GM19395 (cell line): ENCODE results near the gene IL19.
"Not testable (repeated sequence)": the region's sequence is repeated elsewhere in the genome, so short reads cannot be mapped to it uniquely, and the experiment has no call there.

ENCODE experiments used
- ATAC-seq: cut with Tn5 transposase; IDR thresholded peaks from one replicate; pipeline ENCODE4 v1.9.1; 2021; ENCODE audit warnings: mild to moderate bottlenecking, moderate library complexity; ENCODE audit not compliant: unreplicated experiment

IL19 gene

DNA sequence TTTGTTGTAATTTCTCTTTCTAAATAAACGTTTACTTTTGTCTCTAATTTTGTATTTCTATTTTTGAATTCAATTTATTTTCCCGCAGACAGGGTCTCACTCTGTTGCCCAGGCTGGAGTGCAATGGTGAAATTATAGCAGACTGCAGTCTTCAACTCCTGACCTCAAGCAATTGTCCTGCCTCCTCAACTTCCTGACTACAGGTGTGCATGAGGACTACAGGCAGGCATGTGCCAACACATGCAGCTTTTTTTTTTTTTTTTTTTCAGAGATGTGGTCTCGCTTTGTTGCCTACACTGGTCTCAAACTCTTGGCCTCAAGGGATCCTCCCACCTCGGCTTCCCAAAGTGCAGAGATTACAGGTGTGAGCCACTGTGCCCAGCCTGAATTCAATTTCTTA lies 58.2 kb downstream of the IL19 start:
- no peak for ATAC-seq

DNA sequence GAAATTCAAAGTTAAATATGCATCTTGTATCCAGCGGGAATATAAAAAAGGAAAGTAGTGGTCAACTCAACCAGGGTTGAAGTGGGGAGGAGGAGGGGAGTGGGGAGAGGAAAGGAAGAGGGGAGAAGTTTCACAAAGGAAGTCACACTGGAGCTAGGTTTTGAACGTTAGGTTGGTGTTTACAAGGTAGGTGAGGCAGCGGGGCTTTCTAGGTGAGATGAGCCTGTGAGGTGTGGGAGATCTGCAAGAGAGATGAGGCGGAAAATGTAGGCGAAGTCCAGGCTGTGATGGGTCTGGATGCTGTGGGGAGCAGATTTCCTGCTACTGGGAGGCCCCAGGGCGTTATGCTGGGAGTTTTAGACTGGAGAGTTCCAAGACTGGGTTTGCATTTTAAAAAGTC lies 58.7 kb downstream of the IL19 start:
- no peak for ATAC-seq

DNA sequence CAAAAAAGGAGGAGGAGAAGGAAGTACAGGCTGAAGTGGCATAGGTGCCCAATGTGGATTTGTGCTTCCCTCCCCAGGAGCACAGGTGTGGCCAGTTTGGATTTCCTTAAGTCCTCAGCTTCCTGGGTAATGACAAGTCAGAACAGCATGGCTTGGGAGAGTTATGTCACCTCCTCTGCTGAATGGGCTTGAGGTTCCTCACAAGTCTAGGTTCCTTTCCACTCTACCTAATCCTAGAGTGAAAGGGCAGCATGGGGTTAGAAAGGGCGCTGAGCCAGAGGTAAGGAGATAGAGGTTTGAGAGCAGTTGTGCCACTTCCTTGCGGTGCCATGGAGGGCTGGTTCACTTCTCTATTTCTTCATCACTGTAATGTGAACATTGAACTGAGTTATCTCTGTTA lies 59.3 kb downstream of the IL19 start:
- no peak for ATAC-seq

DNA sequence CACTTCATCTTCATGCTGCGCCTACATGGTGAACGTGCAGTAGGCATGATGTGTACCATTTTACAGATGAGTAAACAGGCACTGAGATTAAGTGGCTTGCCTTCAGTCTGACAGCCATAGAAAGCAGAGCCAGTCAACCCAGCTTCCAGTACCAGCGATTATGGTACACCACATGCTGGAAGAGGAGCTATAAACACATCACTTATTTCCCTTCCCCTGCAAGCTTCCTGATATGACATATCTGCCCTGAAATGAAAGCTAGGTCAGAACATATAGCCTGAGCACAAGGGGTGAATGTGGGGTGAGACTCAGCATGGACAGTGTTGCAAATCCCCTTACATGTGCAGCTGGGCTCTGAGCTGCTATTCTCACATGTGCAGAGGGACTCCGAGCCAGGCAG lies 61.1 kb downstream of the IL19 start:
- no peak for ATAC-seq

DNA sequence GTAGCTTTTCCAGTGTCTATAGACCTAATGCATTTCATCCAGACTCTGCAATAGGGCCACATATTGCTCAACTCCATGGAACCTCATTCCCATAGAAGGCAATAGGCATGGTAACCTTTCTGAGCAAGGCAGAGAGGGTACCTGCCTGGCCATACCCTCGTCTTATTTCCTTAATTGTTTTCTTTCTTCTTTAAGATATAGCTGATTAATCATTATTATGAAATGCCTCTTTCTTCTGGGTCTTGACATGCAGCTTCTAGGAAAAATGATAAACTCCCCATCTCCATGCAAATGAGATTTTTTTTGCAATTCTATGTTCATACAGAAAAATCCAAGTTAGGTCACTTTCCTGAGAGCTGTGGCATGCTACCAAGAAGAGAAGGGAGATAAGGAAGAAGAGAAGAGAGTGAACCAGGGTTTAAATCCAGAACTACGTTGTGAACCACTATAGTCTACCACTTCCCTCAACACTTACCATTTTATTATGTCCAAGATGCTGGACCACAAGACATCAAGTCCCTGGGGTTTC lies 61.8 kb downstream of the IL19 start:
- no peak for ATAC-seq

DNA sequence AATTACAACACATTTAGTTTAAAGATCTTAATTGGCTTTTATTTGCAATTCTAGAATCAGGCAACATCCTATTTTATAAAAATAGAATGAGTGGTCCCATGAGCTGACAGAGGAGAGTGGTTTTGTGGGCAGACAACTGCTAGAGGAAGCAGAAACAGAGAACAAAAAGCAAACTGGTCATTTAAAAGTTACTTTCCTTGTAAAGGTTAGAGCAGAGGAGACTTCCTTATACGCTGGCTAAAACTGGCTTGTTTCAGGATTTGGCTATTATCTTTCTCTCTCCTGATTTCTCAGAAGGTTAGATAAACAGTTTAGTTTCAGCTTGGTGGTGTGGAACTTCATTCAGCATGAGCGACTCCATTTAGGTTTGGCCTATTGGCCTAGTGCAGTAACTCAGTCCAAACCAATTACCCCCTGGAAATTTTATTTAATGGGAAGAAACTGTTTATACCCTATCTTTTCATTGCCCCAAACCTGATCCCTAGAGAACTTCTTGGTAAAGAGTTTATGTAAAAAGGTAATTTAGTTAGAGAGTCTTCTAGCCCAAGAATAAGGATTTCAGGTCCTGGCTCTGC lies 62.6 kb downstream of the IL19 start:
- ATAC-seq: no peak

DNA sequence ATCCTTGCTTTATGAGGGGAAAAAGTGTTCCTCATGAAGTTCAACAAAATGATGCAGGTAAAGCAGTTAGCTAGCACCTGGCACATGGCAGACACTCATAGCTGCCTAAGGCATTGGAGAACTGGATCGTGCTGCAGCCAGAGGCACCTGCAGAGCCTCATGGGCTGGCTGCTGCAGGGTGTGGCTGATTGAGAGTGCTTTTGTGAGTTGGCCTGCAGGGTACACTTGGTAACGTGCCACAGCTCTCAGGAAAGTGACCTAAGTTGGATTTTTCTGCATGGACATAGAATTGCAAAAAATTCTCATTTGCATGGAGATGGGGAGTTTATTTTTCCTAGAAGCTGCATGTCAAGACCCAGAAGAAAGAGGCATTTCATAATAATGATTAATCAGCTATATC lies 63.2 kb downstream of the IL19 start:
- no peak for ATAC-seq

DNA sequence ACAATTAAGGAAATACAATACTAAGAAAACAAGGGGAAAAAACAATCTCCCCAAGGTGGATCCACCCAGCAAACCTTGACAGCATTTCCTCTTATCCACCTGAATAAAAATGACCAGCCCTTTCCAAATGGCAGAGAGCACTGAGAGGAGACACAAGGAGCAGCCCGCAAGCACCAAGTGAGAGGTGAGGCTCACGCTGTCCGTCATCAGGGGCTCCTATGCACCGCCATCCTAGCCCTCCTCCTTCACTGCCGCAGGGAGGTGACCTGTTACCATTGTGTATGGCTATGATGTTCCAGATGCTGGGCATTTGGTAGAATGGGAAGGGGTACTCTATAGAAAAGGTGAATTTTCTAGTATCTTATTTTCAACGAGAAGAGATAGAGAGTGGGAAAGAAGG lies 63.6 kb downstream of the IL19 start:
- no peak for ATAC-seq

DNA sequence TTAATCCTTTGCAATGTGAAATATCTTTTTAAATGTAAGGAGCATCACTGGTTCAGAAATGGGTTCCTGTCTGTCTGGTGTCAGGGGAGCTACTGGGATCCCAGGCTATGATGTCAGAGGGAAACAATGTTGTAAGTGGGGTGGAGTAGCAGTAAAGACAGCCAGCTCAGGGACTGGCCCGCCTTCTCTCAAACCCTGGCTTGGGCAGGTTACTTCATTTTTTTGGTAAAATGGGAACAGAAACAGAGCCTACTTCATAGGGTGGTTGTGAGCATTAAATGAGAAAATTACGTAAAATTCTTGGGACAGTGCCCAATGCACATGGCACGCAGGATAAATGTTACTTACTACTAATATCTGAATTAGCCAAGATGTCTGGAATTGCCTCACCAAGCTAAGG lies 64.1 kb downstream of the IL19 start:
- no peak for ATAC-seq

DNA sequence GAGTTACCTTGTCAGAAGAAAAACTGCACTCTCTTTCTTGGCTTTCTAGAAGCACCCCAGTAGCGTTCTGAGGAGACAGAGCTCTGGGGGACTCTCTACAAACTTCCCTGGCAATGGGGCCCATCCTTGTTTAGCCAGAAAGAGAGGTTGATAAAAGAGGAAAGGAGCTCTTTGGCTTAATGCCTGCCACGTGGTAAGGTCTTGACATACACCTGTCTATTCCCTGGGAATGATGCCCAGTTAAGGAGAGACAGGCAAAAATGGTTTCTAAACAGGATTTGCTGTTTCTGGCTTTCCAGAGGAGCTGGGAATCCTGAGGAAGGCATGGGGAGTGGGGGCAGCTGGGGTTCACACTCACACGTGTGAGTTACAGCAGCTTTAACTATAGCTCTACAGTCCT lies 64.6 kb downstream of the IL19 start:
- no peak for ATAC-seq

DNA sequence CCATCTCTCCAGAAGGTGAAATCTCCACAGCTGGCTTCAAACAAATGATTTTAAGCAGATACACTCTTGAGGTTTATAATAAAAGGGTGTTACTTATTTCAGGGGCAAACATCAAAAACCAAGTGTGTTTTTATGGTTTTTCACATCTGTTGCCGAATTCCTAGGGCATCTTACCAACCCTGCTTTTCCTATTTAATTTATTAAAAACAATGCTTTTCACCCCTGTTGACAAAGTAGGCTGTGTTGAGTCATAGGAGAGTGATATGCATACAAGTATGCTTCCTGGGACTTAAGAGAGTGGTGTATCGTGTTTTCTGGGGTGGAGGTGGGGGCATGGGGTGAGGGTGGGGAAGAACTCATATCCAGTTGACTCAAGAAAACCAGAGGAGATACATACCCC lies 65.5 kb downstream of the IL19 start:
- ATAC-seq: no peak

DNA sequence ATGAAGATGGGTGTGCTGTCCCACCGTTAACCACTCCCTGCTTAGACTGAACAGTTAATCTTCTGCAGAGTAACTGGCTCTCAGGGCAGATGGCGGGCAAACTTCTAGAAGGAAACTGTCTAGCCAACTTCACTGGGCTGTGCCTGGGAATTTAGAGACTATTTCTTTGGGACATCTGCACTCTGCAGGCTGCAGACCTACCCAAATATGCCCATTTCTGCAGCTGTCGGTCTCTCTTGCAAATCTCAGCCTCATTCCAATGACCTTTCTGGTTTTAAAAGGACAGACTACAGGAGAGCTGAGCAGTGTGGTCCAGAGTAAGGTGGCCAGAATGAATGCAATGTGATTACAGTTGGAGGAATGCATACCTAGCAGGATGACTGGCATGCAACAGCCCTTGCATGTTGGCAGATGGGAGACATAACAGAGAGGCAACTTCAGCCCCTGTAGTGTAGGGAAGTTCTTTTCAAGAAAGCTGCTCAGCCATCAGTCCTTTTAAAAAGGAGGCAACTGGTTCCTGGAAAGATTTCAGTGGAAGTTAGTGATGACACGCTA lies 68.5 kb downstream of the IL19 start:
- ATAC-seq: no peak

DNA sequence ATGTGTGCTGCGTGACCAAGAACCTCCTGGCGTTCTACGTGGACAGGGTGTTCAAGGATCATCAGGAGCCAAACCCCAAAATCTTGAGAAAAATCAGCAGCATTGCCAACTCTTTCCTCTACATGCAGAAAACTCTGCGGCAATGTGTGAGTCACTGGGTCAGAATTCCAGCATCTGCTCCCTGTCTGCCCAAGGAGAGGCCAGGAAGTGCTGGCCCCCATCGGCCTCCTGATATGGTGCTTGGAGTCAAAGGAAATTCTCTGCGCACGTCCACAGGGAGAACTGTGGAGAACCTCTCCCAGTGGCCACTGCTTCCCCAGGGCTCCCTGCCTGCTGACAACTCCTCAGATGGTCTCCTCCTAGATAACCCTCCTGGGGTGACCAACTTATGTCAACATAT lies 69.3 kb downstream of the IL19 start:
- ATAC-seq: no peak

DNA sequence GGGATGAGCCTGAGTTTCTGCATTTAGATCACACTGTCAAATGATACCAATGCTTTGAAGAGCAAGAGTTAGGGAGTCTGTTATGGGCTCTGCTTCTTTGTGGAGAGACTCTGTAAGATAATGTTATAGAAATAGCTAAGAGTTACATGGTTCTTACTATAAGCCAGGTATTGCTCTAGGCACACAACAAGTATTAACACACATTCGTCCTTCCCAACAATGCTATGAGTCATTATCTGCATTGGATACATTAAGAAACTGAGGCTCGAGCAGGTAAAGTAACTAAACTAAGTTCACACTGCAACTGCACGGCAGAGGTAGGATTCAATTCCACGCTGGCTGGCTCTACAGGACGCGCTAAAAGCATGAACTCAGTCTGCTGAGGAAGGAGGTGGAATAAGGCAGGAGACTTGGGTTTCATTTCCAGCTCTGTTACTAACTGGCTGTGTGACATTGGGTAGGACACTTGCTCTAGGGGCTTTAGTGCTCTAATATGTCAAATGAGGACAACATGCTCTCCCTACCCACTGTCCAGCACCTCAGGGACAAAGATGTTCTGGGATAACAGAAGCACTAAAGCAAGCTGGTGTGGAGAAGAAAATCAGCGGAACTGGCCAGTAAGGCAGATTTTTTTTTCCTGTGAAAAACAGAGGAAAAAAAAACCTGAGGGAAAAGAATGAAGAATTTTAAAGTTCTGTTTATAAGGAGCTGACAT lies 71.2 kb downstream of the IL19 start:
- no peak for ATAC-seq

DNA sequence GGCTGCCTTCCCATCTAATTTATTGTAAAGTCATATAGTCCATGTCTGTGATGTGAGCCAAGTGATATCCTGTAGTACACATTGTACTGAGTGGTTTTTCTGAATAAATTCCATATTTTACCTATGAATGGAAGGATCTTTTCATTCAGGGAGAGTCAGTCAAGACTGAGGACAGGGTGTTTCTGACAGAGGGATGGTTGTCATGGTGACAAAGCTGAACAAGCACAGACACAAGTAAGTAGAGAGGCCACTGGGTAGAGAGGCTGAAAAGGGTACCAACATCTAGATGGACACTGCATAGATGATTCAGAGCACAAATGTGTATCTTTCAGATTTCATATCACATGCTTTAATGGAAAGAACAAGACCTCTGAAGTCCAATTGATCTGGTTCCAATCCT lies 72.3 kb downstream of the IL19 start:
- no peak for ATAC-seq

DNA sequence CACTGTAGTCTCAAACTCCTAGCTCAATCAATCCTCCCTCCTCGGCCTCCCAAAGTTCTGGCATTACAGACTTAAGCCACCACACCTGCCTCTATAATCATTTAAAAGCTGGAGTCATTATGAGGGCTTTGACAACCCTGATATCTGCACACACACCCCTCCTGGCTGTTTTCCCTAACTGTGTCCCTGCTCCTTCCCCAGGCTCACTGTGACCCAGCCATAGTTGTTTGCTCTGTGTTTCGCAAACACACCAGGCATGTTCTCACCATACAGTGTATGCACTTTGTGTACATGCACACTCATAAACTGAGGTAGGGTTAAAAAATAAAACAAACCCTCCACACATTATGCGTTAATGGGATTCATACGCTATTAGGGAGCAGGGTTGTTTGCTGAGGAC lies 73.1 kb downstream of the IL19 start:
- ATAC-seq: no peak

DNA sequence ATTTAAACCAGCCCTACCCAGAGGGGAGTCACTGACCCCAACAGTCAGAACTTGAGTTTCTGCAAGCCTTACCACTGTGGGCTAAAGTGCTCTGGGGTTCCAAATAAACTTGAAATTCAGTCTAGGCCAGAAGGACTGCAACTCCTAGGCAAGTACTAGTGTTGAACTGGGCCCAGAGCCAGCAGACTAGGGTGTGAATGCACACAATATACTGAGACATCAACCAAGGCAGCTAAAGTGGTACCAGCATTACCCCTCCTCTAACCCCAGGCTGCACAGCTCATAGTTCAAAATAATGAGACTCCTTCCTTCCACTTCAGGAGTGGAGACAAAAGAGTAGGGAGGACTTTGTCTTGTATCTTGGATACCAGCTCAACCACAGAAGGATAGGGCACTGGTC lies 75.9 kb downstream of the IL19 start:
- no peak for ATAC-seq

DNA sequence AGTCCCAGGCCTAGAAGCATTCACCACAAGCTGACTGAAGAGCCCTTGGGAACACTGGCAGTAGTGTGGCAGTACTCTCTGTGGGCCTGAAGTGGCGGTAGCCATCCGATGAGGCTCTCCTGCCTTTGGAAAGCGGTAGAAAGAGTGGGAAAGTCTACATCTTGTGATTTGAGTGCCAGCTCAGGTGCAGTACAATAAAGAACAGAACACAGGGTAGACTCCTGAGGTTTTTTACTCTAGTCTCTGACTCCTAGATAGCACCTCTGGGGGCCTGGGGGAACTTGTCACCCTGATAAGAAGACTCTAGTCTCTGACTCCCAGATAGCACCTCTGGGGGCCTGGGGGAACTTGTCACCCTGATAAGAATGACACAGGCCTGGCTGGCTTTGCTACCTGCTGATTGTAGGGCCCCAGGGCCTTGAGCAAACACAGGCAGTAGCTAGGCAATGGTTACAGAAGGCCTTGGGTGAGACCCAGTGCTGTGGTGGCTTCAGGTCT lies 76.8 kb downstream of the IL19 start:
- ATAC-seq: no peak

DNA sequence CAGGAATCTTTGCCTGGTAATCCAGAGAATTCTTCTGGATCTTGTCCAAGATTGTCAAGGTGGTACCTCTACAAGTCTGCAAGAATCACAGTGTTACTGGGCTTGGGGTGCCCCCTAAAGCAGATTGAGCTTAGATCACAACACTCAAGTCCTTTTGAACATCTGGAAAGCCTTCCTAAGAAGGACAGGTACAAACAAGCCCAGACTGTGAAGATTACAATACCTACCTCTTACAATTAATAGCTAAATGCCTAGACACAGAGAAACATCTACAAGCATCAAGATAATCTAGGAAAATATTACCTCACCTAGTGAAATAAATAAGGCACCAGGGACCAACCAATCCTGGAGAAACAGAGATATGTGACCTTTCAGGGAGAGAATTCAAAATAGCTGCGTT lies 77.4 kb downstream of the IL19 start:
- no peak for ATAC-seq

DNA sequence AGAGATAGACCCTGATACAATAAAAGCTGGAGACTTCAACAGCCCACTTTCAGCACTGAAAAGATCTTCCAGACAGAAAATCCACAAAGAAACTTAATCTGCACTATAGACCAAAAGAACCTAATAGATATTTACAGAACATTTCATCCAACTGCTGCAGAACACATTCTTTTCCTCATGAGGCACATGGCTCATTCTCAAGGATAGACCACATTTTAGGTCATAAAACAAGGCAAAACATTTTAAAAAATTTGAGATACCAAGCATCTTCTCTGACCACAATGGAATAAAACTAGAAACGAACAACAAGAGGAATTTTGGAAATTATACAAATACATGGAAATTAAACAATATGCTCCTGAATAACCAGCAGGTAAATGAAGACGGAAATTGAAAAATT lies 79.8 kb downstream of the IL19 start:
- no peak for ATAC-seq

DNA sequence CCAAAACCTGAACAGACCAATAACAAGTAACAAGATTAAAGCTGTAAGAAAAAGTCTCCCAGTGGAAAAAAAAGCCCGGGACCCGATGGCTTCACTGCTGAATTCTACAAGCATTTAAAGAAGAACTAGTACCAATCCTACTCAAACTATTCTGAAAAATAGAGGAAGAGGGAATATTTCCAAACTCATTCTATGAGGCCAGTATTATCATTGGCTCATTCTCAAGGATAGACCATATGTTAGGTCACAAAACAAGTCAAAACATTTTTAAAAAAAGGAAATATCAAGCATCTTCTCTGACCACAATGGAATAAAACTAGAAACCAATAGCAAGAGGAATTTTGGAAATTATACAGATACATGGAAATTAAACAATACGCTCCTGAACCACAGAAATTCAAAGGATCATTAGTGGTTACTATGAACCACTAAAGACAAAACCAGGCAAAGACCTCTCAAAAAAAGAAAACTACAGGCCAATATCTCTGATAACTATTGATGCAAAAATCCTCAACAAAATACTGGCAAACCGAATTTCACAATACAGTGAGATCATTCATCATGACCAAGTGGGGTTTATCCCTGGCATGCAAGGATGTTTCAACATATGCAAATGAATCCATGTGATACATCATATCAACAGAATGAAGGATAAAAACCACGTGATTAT lies 80.9 kb downstream of the IL19 start:
- ATAC-seq: no peak

DNA sequence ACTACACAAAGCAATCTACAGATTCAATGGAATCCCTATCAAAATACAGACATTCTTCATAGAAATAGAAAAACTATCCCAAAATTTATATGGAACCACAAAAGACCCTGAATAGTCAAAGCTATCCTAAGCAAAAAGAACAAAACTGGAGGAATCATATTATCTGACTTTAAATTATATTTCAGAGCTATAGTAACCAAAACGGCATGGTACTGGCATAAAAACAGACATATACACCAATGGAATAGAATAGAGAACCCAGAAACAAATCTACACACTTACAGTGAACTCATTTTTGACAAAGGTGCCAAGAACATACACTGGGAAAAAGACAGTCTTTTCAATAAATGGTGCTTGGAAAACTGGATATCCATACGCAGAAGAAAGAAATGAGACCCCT lies 82.1 kb downstream of the IL19 start:
- ATAC-seq: not testable (repeated sequence)
